Measurements from ENCODE around the gene PCED1B.
"Not testable (repeated sequence)": the region's sequence is repeated elsewhere in the genome, so short reads cannot be mapped to it uniquely, and the experiment has no call there.

The PCED1B gene

GRCh38 chr12:47117305-47117704, 37.9 kb downstream of the PCED1B start:
- in situ Hi-C loops (cut with MboI; ENCODE audit: low sequenced_read_pairs): not testable (repeated sequence)

- in situ Hi-C loops (cut with MboI; ENCODE audit: low sequenced_read_pairs): no loop called here
These were observed 41.3 kb downstream of the PCED1B start for GRCh38 chr12:47120736-47121135.

GRCh38 chr12:47121146-47121545, 41.7 kb downstream of the PCED1B start:
- in situ Hi-C loops (cut with MboI; ENCODE audit: low sequenced_read_pairs): no loop called here

- in situ Hi-C loops (cut with MboI; ENCODE audit: low sequenced_read_pairs): no loop called here
These were observed 43.2 kb downstream of the PCED1B start for GRCh38 chr12:47122602-47123001.

- in situ Hi-C loops (cut with MboI; ENCODE audit: low sequenced_read_pairs): no loop called here
These were observed 44.3 kb downstream of the PCED1B start for GRCh38 chr12:47123730-47124129.

- in situ Hi-C loops (cut with MboI; ENCODE audit: low sequenced_read_pairs): no loop called here
These were observed 45.0 kb downstream of the PCED1B start for GRCh38 chr12:47124451-47124850.

- in situ Hi-C loops (cut with MboI; ENCODE audit: low sequenced_read_pairs): no loop called here
These were observed 46.8 kb downstream of the PCED1B start for GRCh38 chr12:47126246-47126645.

- in situ Hi-C loops (cut with MboI; ENCODE audit: low sequenced_read_pairs): no loop called here
These were observed 51.6 kb downstream of the PCED1B start for GRCh38 chr12:47131011-47131410.

- in situ Hi-C loops (cut with MboI; ENCODE audit: low sequenced_read_pairs): no loop called here
These were observed 54.6 kb downstream of the PCED1B start for GRCh38 chr12:47134005-47134404.

GRCh38 chr12:47135578-47135977, 56.2 kb downstream of the PCED1B start:
- in situ Hi-C loops (cut with MboI; ENCODE audit: low sequenced_read_pairs): no loop called here

GRCh38 chr12:47139000-47139681, 59.7 kb downstream of the PCED1B start:
- in situ Hi-C loops (cut with MboI; ENCODE audit: low sequenced_read_pairs): no loop called here

GRCh38 chr12:47141459-47141858, 62.0 kb downstream of the PCED1B start:
- in situ Hi-C loops (cut with MboI; ENCODE audit: low sequenced_read_pairs): no loop called here

GRCh38 chr12:47144769-47145168, 65.3 kb downstream of the PCED1B start:
- in situ Hi-C loops (cut with MboI; ENCODE audit: low sequenced_read_pairs): no loop called here

GRCh38 chr12:47145188-47145587, 65.8 kb downstream of the PCED1B start:
- in situ Hi-C loops (cut with MboI; ENCODE audit: low sequenced_read_pairs): no loop called here

- in situ Hi-C loops (cut with MboI; ENCODE audit: low sequenced_read_pairs): no loop called here
These were observed 68.3 kb downstream of the PCED1B start for GRCh38 chr12:47147739-47148138.

- in situ Hi-C loops (cut with MboI; ENCODE audit: low sequenced_read_pairs): no loop called here
These were observed 69.7 kb downstream of the PCED1B start for GRCh38 chr12:47149146-47149545.

- in situ Hi-C loops (cut with MboI; ENCODE audit: low sequenced_read_pairs): no loop called here
These were observed 72.7 kb downstream of the PCED1B start for GRCh38 chr12:47152095-47152494.

GRCh38 chr12:47155457-47156166, 76.2 kb downstream of the PCED1B start:
- in situ Hi-C loops (cut with MboI; ENCODE audit: low sequenced_read_pairs): no loop called here

GRCh38 chr12:47156167-47156736, 76.8 kb downstream of the PCED1B start:
- in situ Hi-C loops (cut with MboI; ENCODE audit: low sequenced_read_pairs): no loop called here

GRCh38 chr12:47158792-47159191, 79.4 kb downstream of the PCED1B start:
- in situ Hi-C loops (cut with MboI; ENCODE audit: low sequenced_read_pairs): no loop called here

GRCh38 chr12:47159348-47159747, 79.9 kb downstream of the PCED1B start:
- in situ Hi-C loops (cut with MboI; ENCODE audit: low sequenced_read_pairs): no loop called here
